HepG2 (cell line): ENCODE measurements around the gene MPZL3. TPM values are rescaled to one million over a fixed set of nuclear protein-coding genes. Genes with fewer than 3 reads are reported as not detected.
A peak's percentile ranks its signal among the peaks of the same experiment; 100 is the strongest.

Experiments used
- AHDC1 ChIP-seq: sonication (generic); formaldehyde crosslinking; IDR thresholded peaks from 2 replicates; pipeline ENCODE4 v1.5.1; 2020; ENCODE audit warnings: mild to moderate bottlenecking, missing genetic modification reagents, borderline replicate concordance
- HIC2 ChIP-seq: sonication (generic); formaldehyde crosslinking; IDR thresholded peaks from 2 replicates; pipeline ENCODE4 v1.9.0; 2022; ENCODE audit warnings: low read depth, missing genetic modification reagents
- NFAT5 ChIP-seq: sonication (generic); formaldehyde crosslinking; IDR thresholded peaks from 2 replicates; pipeline ENCODE4 v1.4.0; 2020; ENCODE audit warnings: missing genetic modification reagents
- RFXAP ChIP-seq: sonication (generic); formaldehyde crosslinking; IDR thresholded peaks from 2 replicates; pipeline ENCODE4 v1.4.0; 2020; ENCODE audit warnings: missing genetic modification reagents, borderline replicate concordance
- TFDP1 ChIP-seq: IDR thresholded peaks from 2 replicates; pipeline ENCODE4 v1.6.1; 2016; ENCODE audit warnings: missing compliant biosample characterization, missing genetic modification reagents, borderline replicate concordance
- ZBTB46 ChIP-seq: sonication (generic); formaldehyde crosslinking; IDR thresholded peaks from 2 replicates; pipeline ENCODE4 v1.4.0; 2020; ENCODE audit warnings: mild to moderate bottlenecking, missing genetic modification reagents, borderline replicate concordance
- ZNF784 ChIP-seq: sonication (generic); formaldehyde crosslinking; IDR thresholded peaks from 2 replicates; pipeline ENCODE4 v1.5.1; 2020; ENCODE audit warnings: missing genetic modification reagents, mild to moderate bottlenecking, borderline replicate concordance
- polyA plus RNA-seq, 8 experiments: library from polyadenylated mRNA; depleted of rRNA in 3 of 8; stranded (reverse) in 7 of 8; unstranded in 1 of 8; fragments of >200 nt; fragmentation: Illumina TruSeq in 4 of 8; extraction: Trizol in 4 of 8; gene quantifications; 2 replicates each; pipeline versions ENCODE4 v1.2.1 to v1.2.3, GENCODE V29; 2011 to 2016; ENCODE audit warnings: low read depth in 4 of 8, missing spikeins in 1 of 8, mixed read lengths in 1 of 8; ENCODE audit not compliant: insufficient read depth in 1 of 8
- total RNA-seq, 5 experiments: library from RNA; depleted of rRNA; stranded (reverse); fragments of >200 nt; fragmentation: Illumina TruSeq; extraction: Trizol; gene quantifications; 2 replicates each; pipeline ENCODE4 v1.2.3, GENCODE V29; 2016; ENCODE audit warnings: low read depth in 1 of 5

The MPZL3 gene
- total and polyA plus RNA-seq, 2 of the 13 experiments (the other 11 are each of a cell fraction or from before 2014, with no cell fraction given) = 5.3 to 9.3 TPM

- TF ChIP-seq AHDC1 (CRISPR knock-in tag) (peak; percentile 53; the same call in 1 of the 2 replicates), HIC2 (peak; percentile 41; the same call in 1 of the 2 replicates), RFXAP (CRISPR knock-in tag) (peak; percentile 92; the same call in 1 of the 2 replicates), NFAT5 (CRISPR knock-in tag) (no peak), TFDP1 (peak; percentile 44; the same call in 1 of the 2 replicates), ZNF784 (CRISPR knock-in tag) (peak; percentile 46; the same call in 1 of the 2 replicates), ZBTB46 (CRISPR knock-in tag) (no peak)
These were observed 49.4 kb downstream of the MPZL3 start (continued) for GRCh38 chr11:118202599-118203422.
